ENCODE results near the gene PDCD4. TPM values are rescaled to one million over a fixed set of nuclear protein-coding genes. Genes with fewer than 3 reads are reported as not detected.

The PDCD4 gene
- total RNA-seq, 2 experiments from 2014 or later, result 143 to 146 TPM

- Mint-ChIP-seq H3K27me3 (ENCODE audit: low read depth) (no peaks in the 10 kb centered on the region), H3K36me3 (ENCODE audit: low read depth) (no peaks in the 10 kb centered on the region), H3K4me1 (ENCODE audit: low read depth) (peaks cover 43% of the 10 kb centered on the region), H3K27ac (no peak overlapping the region), H3K9me3 (no peaks in the 10 kb centered on the region), H3K4me3 (no peak overlapping the region)
- intact Hi-C loops (cut with micrococcal nuclease), result loop anchor here (1.0 to 5.0 kb wide), 4 partner anchors 8 to 42 kb away; no protein-coding TSS in a partner anchor
- no peak for DNase-seq
- CTCF ChIA-PET, result interaction anchor here (0.6 to 2.9 kb wide), 10 partner anchors 8 to 519 kb away, joined by 3 to 11 read pairs (median 4); no protein-coding TSS in a partner anchor
These were observed 27.7 kb upstream of the PDCD4 start for GRCh38 chr10:110843796-110844616.

- CTCF ChIA-PET, result interaction anchor here (0.6 to 2.9 kb wide), 8 partner anchors 8 to 518 kb away, joined by 3 to 11 read pairs (median 4); no protein-coding TSS in a partner anchor
- H3K27me3 Mint-ChIP-seq (ENCODE audit: low read depth), result no peaks in the 10 kb centered on the region
- H3K4me3 Mint-ChIP-seq, result no peak overlapping the region
- H3K9me3 Mint-ChIP-seq, result no peaks in the 10 kb centered on the region
- intact Hi-C loops (cut with micrococcal nuclease), result loop anchor here (5.0 kb wide), 1 partner anchor 42 kb away; no protein-coding TSS in a partner anchor
- H3K36me3 Mint-ChIP-seq (ENCODE audit: low read depth), result no peaks in the 10 kb centered on the region
- H3K4me1 Mint-ChIP-seq (ENCODE audit: low read depth), result peaks cover 43% of the 10 kb centered on the region
- no peak overlapping the region for H3K27ac Mint-ChIP-seq
- DNase-seq, result no peak
These were observed 27.2 kb upstream of the PDCD4 start for GRCh38 chr10:110844617-110844881.

- DNase-seq, result no peak
- peaks cover 49% of the 10 kb centered on the region for H3K4me1 Mint-ChIP-seq (ENCODE audit: low read depth)
- no peaks in the 10 kb centered on the region for H3K9me3 Mint-ChIP-seq
- no peaks in the 10 kb centered on the region for H3K27me3 Mint-ChIP-seq (ENCODE audit: low read depth)
- no peak overlapping the region for H3K4me3 Mint-ChIP-seq
- no peak overlapping the region for H3K27ac Mint-ChIP-seq
- no peaks in the 10 kb centered on the region for H3K36me3 Mint-ChIP-seq (ENCODE audit: low read depth)
- CTCF ChIA-PET, result interaction anchor here (1.3 kb wide), 1 partner anchor 8 kb away, joined by 4 read pairs; no protein-coding TSS in a partner anchor
- intact Hi-C loops (cut with micrococcal nuclease), result no loop called here
These were observed 26.5 kb upstream of the PDCD4 start for GRCh38 chr10:110845192-110845755.

- no peak overlapping the region for H3K27ac Mint-ChIP-seq
- no peaks in the 10 kb centered on the region for H3K27me3 Mint-ChIP-seq (ENCODE audit: low read depth)
- no peaks in the 10 kb centered on the region for H3K9me3 Mint-ChIP-seq
- H3K36me3 Mint-ChIP-seq (ENCODE audit: low read depth), result no peaks in the 10 kb centered on the region
- no peak overlapping the region for H3K4me3 Mint-ChIP-seq
- peak; percentile 3 for DNase-seq
- CTCF ChIA-PET, result interaction anchor here (0.8 to 1.3 kb wide), 3 partner anchors 9 to 21 kb away, joined by 3 to 6 read pairs (median 4); no protein-coding TSS in a partner anchor
- intact Hi-C loops (cut with micrococcal nuclease), result no loop called here
- peaks cover 53% of the 10 kb centered on the region for H3K4me1 Mint-ChIP-seq (ENCODE audit: low read depth)
These were observed 25.7 kb upstream of the PDCD4 start for GRCh38 chr10:110845756-110846620.

- no peaks in the 10 kb centered on the region for H3K36me3 Mint-ChIP-seq (ENCODE audit: low read depth)
- H3K27me3 Mint-ChIP-seq (ENCODE audit: low read depth), result no peaks in the 10 kb centered on the region
- no peak overlapping the region for H3K27ac Mint-ChIP-seq
- CTCF ChIA-PET, result interaction anchor here (1.3 kb wide), 1 partner anchor 12 kb away, joined by 3 read pairs; no protein-coding TSS in a partner anchor
- no peak overlapping the region for H3K4me3 Mint-ChIP-seq
- no peak for DNase-seq
- peaks cover 50% of the 10 kb centered on the region for H3K4me1 Mint-ChIP-seq (ENCODE audit: low read depth)
- intact Hi-C loops (cut with micrococcal nuclease), result no loop called here
- H3K9me3 Mint-ChIP-seq, result no peaks in the 10 kb centered on the region
These were observed 24.4 kb upstream of the PDCD4 start for GRCh38 chr10:110847374-110847773.

GRCh38 chr10:110848106-110848505 is 23.6 kb upstream of the PDCD4 start:
- no peaks in the 10 kb centered on the region for H3K27me3 Mint-ChIP-seq (ENCODE audit: low read depth)
- no peaks in the 10 kb centered on the region for H3K9me3 Mint-ChIP-seq
- no peak overlapping the region for H3K27ac Mint-ChIP-seq
- CTCF ChIA-PET, result no interaction called here
- no peak for DNase-seq
- H3K4me3 Mint-ChIP-seq, result no peak overlapping the region
- H3K4me1 Mint-ChIP-seq (ENCODE audit: low read depth), result peaks cover 50% of the 10 kb centered on the region
- no peaks in the 10 kb centered on the region for H3K36me3 Mint-ChIP-seq (ENCODE audit: low read depth)
- intact Hi-C loops (cut with micrococcal nuclease), result no loop called here

GRCh38 chr10:110850099-110850498 is 21.6 kb upstream of the PDCD4 start:
- Mint-ChIP-seq H3K9me3 (peaks cover 2% of the 10 kb centered on the region), H3K27me3 (ENCODE audit: low read depth) (no peaks in the 10 kb centered on the region), H3K36me3 (ENCODE audit: low read depth) (peaks cover 2% of the 10 kb centered on the region), H3K27ac (no peak overlapping the region), H3K4me3 (no peak overlapping the region), H3K4me1 (ENCODE audit: low read depth) (peaks cover 51% of the 10 kb centered on the region)
- intact Hi-C loops (cut with micrococcal nuclease), result no loop called here
- no peak for DNase-seq
- CTCF ChIA-PET, result no interaction called here

- intact Hi-C loops (cut with micrococcal nuclease), result no loop called here
- Mint-ChIP-seq H3K4me3 (peak overlapping the region; percentile 2), H3K36me3 (ENCODE audit: low read depth) (peaks cover 4% of the 10 kb centered on the region), H3K27me3 (ENCODE audit: low read depth) (no peaks in the 10 kb centered on the region), H3K9me3 (peaks cover 4% of the 10 kb centered on the region), H3K27ac (no peak overlapping the region), H3K4me1 (ENCODE audit: low read depth) (peaks cover 56% of the 10 kb centered on the region)
- peak; percentile 25 for DNase-seq
- CTCF ChIA-PET, result interaction anchor here (0.8 to 2.0 kb wide), 3 partner anchors 8 to 40 kb away, joined by 3 to 11 read pairs (median 8); no protein-coding TSS in a partner anchor
These were observed 20.6 kb upstream of the PDCD4 start for GRCh38 chr10:110851020-110851612.

- peaks cover 60% of the 10 kb centered on the region for H3K4me1 Mint-ChIP-seq (ENCODE audit: low read depth)
- H3K27me3 Mint-ChIP-seq (ENCODE audit: low read depth), result no peaks in the 10 kb centered on the region
- DNase-seq, result peak; percentile 65
- peak overlapping the region; percentile 53 for H3K4me3 Mint-ChIP-seq
- H3K36me3 Mint-ChIP-seq (ENCODE audit: low read depth), result peaks cover 6% of the 10 kb centered on the region
- H3K27ac Mint-ChIP-seq, result no peak overlapping the region
- H3K9me3 Mint-ChIP-seq, result peaks cover 4% of the 10 kb centered on the region
- intact Hi-C loops (cut with micrococcal nuclease), result loop anchor here (1.0 kb wide), 1 partner anchor 9 kb away; no protein-coding TSS in a partner anchor
- CTCF ChIA-PET, result interaction anchor here (1.1 to 2.0 kb wide), 7 partner anchors 9 to 49 kb away, joined by 4 to 11 read pairs (median 5); partner anchors contain the start of gene PDCD4
These were observed 19.4 kb upstream of the PDCD4 start for GRCh38 chr10:110852255-110852896.

- peaks cover 66% of the 10 kb centered on the region for H3K4me1 Mint-ChIP-seq (ENCODE audit: low read depth)
- peak overlapping the region; percentile 53 for H3K4me3 Mint-ChIP-seq
- H3K9me3 Mint-ChIP-seq, result peaks cover 4% of the 10 kb centered on the region
- H3K36me3 Mint-ChIP-seq (ENCODE audit: low read depth), result peaks cover 6% of the 10 kb centered on the region
- H3K27ac Mint-ChIP-seq, result no peak overlapping the region
- no peak for DNase-seq
- no peaks in the 10 kb centered on the region for H3K27me3 Mint-ChIP-seq (ENCODE audit: low read depth)
- intact Hi-C loops (cut with micrococcal nuclease), result loop anchor here (1.0 kb wide), 1 partner anchor 10 kb away; no protein-coding TSS in a partner anchor
- CTCF ChIA-PET, result interaction anchor here (0.5 to 2.0 kb wide), 8 partner anchors 8 to 252 kb away, joined by 4 to 11 read pairs (median 5); partner anchors contain the start of gene PDCD4
These were observed 18.8 kb upstream of the PDCD4 start for GRCh38 chr10:110852947-110853346.

GRCh38 chr10:110853921-110854605 is 17.7 kb upstream of the PDCD4 start:
- Mint-ChIP-seq H3K4me3 (no peak overlapping the region), H3K27ac (no peak overlapping the region), H3K27me3 (ENCODE audit: low read depth) (no peaks in the 10 kb centered on the region), H3K9me3 (peaks cover 4% of the 10 kb centered on the region), H3K36me3 (ENCODE audit: low read depth) (peaks cover 6% of the 10 kb centered on the region), H3K4me1 (ENCODE audit: low read depth) (peaks cover 74% of the 10 kb centered on the region)
- intact Hi-C loops (cut with micrococcal nuclease), result no loop called here
- CTCF ChIA-PET, result interaction anchor here (0.6 to 1.7 kb wide), 3 partner anchors 19 to 182 kb away, joined by 3 to 5 read pairs (median 3); no protein-coding TSS in a partner anchor
- no peak for DNase-seq
